Measurements from ENCODE around the gene IL22RA2.

Gene IL22RA2

DNA sequence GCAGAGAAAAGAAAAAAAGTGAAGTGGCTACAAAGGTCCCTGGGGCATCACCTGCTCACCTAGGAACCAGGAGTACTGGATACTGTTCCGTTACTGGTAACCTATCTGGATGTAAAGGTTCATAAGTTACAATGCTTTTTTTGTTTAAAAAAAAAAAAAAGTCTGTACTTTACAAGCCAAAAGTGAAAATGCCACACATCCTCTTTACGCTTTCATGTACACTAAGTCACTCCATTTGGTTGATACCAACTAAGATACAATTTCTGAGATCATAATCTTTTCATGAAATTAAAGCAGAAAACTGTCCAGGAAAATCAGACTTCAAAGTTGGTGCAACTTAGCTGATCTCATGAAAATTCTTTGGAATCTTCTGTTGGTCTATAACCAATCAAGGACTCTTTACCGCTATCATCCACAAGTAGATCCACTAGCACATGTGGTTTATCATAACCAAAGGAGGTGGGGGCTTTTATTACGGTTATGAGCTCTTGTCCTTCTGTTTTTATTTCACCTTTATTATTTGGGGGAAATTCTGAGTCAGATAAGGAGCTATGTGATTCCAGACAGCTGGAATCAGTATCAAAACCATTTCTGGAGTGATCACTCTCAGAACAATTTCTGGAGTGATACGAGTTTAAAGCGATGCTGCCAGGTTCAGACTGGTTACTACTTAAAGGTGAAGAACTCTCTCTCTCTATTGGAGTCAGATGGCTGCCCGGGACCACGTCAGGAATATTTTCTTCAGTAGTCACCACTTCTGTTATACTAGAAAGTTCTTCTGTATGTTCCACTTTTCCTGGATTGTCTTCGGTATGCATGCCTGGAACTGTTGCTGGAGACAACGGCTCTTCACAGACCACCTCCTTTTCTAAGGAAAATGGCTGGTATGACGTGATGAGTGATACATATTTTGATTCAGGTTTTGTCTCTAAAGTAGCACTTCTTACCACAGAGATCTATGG is 24.5 kb upstream of the IL22RA2 start:
- no peak overlapping the region for H3K4me3 ChIP-seq (ENCODE audit: low read depth, low read length)
- TF ChIP-seq, protein P1, sequence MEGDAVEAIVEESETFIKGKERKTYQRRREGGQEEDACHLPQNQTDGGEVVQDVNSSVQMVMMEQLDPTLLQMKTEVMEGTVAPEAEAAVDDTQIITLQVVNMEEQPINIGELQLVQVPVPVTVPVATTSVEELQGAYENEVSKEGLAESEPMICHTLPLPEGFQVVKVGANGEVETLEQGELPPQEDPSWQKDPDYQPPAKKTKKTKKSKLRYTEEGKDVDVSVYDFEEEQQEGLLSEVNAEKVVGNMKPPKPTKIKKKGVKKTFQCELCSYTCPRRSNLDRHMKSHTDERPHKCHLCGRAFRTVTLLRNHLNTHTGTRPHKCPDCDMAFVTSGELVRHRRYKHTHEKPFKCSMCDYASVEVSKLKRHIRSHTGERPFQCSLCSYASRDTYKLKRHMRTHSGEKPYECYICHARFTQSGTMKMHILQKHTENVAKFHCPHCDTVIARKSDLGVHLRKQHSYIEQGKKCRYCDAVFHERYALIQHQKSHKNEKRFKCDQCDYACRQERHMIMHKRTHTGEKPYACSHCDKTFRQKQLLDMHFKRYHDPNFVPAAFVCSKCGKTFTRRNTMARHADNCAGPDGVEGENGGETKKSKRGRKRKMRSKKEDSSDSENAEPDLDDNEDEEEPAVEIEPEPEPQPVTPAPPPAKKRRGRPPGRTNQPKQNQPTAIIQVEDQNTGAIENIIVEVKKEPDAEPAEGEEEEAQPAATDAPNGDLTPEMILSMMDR (IDR thresholded peaks at IDR 0.05; ENCODE audit: low read depth, low read length, missing control alignments): no peak
- no peak for DNase-seq (ENCODE audit: low read depth)

DNA sequence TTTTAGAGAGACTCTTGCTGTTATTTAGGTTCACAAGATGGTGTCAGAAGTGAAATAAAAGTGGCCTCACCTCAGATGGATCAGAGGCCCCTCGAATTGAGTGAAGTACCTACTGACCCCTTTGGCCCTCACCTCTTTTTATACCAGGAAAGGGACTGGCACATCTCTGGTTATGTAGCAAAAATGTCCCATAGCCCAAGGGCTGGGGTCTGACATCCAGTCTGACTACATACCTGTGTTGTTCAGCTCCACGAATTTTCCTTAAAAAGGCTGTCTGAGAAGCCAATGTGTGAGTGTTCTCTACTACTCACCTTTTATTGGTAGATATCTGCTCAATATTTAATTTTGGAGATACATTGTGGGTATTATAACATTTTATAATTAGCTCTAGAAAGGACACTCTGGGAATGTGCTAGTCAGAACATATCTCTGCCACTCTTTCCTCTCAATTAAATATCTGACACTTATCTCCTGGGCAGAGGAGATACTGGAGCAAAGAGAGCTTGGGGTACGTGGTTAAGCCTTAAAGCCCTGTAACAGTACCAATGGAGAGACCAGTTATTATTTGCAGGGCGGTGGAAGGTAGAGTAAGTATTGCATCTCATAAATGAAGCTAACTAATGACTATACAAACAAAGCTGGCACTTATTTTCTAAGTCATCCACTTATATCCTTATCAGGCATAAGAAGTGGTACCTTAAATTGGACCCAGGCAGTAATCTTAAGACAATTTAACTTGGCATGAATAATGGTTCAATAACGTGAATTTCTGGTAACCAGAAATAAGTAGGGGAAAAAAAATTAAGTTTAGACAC is 20.0 kb upstream of the IL22RA2 start:
- TF ChIP-seq, protein P1 (IDR thresholded peaks at IDR 0.05; ENCODE audit: low read depth, low read length, missing control alignments): no peak
- DNase-seq (ENCODE audit: low read depth): no peak
- H3K4me3 ChIP-seq (ENCODE audit: low read depth, low read length): no peak overlapping the region

DNA sequence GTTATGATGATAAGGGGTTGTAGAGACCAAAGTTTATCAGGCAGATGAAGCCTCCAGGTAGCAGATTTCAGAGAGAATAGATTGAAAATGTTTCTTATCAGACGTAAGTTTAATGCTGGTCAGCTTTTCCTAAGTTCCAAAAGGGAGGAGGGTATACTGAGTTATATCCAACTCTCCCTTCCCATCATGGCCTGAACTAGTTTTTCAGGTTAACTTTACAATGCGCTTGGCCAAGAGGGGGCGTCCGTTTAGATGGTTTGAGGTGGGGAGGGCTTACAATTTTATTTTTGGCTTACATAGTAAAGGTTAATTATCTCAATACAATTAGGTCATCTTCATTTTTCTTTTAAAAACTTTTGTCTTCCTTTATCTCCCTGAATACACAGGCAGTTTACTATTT is 19.4 kb upstream of the IL22RA2 start:
- TF ChIP-seq, protein P1 (IDR thresholded peaks at IDR 0.05; ENCODE audit: low read depth, low read length, missing control alignments): no peak
- no peak overlapping the region for H3K4me3 ChIP-seq (ENCODE audit: low read depth, low read length)
- no peak for DNase-seq (ENCODE audit: low read depth)

DNA sequence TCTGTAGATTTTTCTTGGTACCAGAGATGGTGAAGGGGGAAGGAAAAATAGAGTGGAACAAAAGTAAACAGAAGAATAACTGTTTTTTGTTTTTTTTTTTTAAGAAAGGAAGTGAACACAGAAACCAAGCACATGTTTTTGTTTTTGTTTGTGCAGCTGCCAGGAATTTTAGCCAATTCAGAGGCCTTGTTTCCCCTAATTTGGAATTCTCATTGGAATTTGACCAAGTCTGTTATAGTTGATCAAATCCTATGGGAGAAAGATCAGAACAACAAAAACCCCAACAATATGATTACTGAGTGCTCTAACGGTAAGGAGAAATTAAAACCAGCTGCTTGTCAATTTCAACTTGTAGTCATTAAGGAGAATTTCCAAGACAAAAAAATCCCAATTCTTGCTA is 18.2 kb upstream of the IL22RA2 start:
- no peak overlapping the region for H3K4me3 ChIP-seq (ENCODE audit: low read depth, low read length)
- DNase-seq (ENCODE audit: low read depth): no peak
- TF ChIP-seq, protein P1 (IDR thresholded peaks at IDR 0.05; ENCODE audit: low read depth, low read length, missing control alignments): no peak

DNA sequence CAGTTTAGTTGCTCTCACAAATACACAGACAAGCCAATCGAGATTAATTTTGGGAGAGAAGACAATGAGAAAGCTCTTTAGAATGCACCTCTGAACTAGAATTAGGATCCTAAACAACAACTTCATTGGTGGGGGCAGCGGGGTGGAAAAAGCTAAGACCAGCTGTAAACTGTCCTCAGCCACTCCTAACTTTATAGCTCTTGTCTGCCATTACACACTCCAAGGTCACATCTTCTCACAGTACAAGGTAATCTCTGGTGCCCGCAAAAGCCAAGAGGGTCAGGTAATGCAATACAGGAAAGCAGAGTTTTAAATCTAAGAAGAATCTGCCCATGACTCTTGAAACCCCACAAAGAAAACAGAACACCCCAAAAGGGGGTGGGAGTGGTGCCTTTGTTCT is 17.8 kb upstream of the IL22RA2 start:
- no peak for DNase-seq (ENCODE audit: low read depth)
- no peak overlapping the region for H3K4me3 ChIP-seq (ENCODE audit: low read depth, low read length)

DNA sequence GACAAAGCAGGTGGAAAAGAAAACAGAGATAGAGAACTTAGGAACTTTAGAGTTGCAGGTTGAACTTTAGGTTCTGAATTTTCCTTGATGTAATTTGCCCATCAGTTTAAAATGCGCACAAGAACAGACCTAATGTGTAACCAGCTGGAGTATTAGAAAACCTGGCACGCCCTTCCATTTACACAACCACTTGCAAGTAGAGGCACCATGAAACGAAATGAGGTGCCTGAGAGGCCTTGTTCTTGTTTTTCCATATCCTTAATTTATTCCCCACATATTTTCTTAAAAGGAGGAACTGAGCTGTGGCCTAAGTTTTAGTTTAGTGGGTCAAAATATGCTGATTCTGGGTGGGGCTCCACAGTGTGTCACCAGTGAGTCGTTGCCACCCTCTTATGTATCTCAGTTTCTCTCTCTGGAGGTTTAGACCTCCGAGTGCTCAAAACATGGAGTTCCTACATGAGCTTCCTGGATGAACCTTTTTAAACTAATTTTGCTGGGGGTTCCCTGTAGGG is 17.2 kb upstream of the IL22RA2 start:
- DNase-seq (ENCODE audit: low read depth): no peak
- TF ChIP-seq, protein P1 (IDR thresholded peaks at IDR 0.05; ENCODE audit: low read depth, low read length, missing control alignments): no peak
- H3K4me3 ChIP-seq (ENCODE audit: low read depth, low read length): no peak overlapping the region

More for the DNA sequence above, 17.8 kb upstream of the IL22RA2 start:
- TF ChIP-seq, protein P1 (IDR thresholded peaks at IDR 0.05; ENCODE audit: low read depth, low read length, missing control alignments): no peak

All from GM12864 (cell line).